Measurements from ENCODE around the gene EFNA5.

EFNA5 gene

GRCh38 chr5:107553117-107553555, 117.6 kb downstream of the EFNA5 start (continued):
- TF ChIP-seq ZNF324 (tag by site-specific recombination; IDR thresholded peaks at IDR 0.05) (no peak), ZNF600 (tag by site-specific recombination; IDR thresholded peaks at IDR 0.05) (peak; percentile 91), ZBTB17 (tag by site-specific recombination; IDR thresholded peaks at IDR 0.05) (peak; percentile 99), ZNF548 (tag by site-specific recombination; IDR thresholded peaks at IDR 0.05) (no peak), EGR2 (tag by site-specific recombination; IDR thresholded peaks at IDR 0.05; ENCODE audit: low read depth) (no peak), GLIS2 (tag by site-specific recombination; IDR thresholded peaks at IDR 0.05) (no peak), ZNF626 (tag by site-specific recombination; IDR thresholded peaks at IDR 0.05) (no peak), ZNF184 (tag by site-specific recombination; IDR thresholded peaks at IDR 0.05) (no peak), REPIN1 (tag by site-specific recombination; IDR thresholded peaks at IDR 0.05; ENCODE audit: low read depth) (no peak), ZNF398 (tag by site-specific recombination; IDR thresholded peaks at IDR 0.05) (no peak), ZNF366 (tag by site-specific recombination; conservative IDR thresholded peaks at IDR 0.05) (0 out of 2 replicates have a peak, but pooled peaks have one; percentile 14), ZNF174 (tag by site-specific recombination; IDR thresholded peaks at IDR 0.05) (no peak), PRDM2 (tag by site-specific recombination; IDR thresholded peaks at IDR 0.05; ENCODE audit: borderline replicate concordance) (no peak), HOXD13 (CRISPR knock-in tag; IDR thresholded peaks at IDR 0.05; ENCODE audit: borderline replicate concordance) (no peak), ZNF19 (tag by site-specific recombination; IDR thresholded peaks at IDR 0.05; ENCODE audit: low read depth) (no peak), ZNF555 (tag by site-specific recombination; conservative IDR thresholded peaks at IDR 0.05) (no peak), ZNF837 (tag by site-specific recombination; IDR thresholded peaks at IDR 0.05) (no peak), ZNF433 (tag by site-specific recombination; IDR thresholded peaks at IDR 0.05; ENCODE audit: low read depth) (no peak), ZFP3 (tag by site-specific recombination; IDR thresholded peaks at IDR 0.05; ENCODE audit: low read depth) (no peak), FEZF1 (tag by site-specific recombination; IDR thresholded peaks at IDR 0.05) (0 out of 2 replicates have a peak, but pooled peaks have one; percentile 42), GLI2 (tag by site-specific recombination; IDR thresholded peaks at IDR 0.05; ENCODE audit: borderline replicate concordance, low read depth) (no peak), ATF2 (tag by site-specific recombination; IDR thresholded peaks at IDR 0.05; ENCODE audit: low read depth) (no peak), ZNF501 (tag by site-specific recombination; IDR thresholded peaks at IDR 0.05) (no peak), ZNF658 (tag by site-specific recombination; IDR thresholded peaks at IDR 0.05) (no peak), ZNF311 (tag by site-specific recombination; IDR thresholded peaks at IDR 0.05; ENCODE audit: borderline replicate concordance) (no peak), ZNF768 (tag by site-specific recombination; IDR thresholded peaks at IDR 0.05) (no peak), ZNF423 (tag by site-specific recombination; IDR thresholded peaks at IDR 0.05) (0 out of 2 replicates have a peak, but pooled peaks have one; percentile 31), ZFP69B (tag by site-specific recombination; IDR thresholded peaks at IDR 0.05) (no peak), ZNF48 (tag by site-specific recombination; IDR thresholded peaks at IDR 0.05) (no peak), ZBTB48 (tag by site-specific recombination; IDR thresholded peaks at IDR 0.05) (peak; percentile 84), ZNF202 (tag by site-specific recombination; IDR thresholded peaks at IDR 0.05; ENCODE audit: borderline replicate concordance) (no peak), SP2 (tag by site-specific recombination; IDR thresholded peaks at IDR 0.05) (no peak), ZNF707 (tag by site-specific recombination; IDR thresholded peaks at IDR 0.05) (no peak), TRIM28 (IDR thresholded peaks at IDR 0.05; ENCODE audit: borderline replicate concordance, low read length) (peak; percentile 66; the same call in 1 of the 2 replicates), ZNF529 (tag by site-specific recombination; IDR thresholded peaks at IDR 0.05; ENCODE audit: insufficient replicate concordance) (no peak)

Data from HEK293 (cell line).